Memory B cell (primary cell): ENCODE results near the gene CRTC3.
"Not testable (repeated sequence)": the region's sequence is repeated elsewhere in the genome, so short reads cannot be mapped to it uniquely, and the experiment has no call there.

Experiments
- ATAC-seq: fragments of 150-1000 bp; cut with Tn5 transposase; 2 replicates; pipeline ENCODE4 v1.10.0; 2021; ENCODE audit warnings: low read depth, mild to moderate bottlenecking, moderate library complexity
- DNase-seq, 2 donors: peaks; one replicate each; pipeline ENCODE4 v3.0.0; 2022; ENCODE audit warnings: low spot score in 2 of 2
- H3K27ac Mint-ChIP-seq: one replicate; pipeline ENCODE4 v1.8.0; 2022; ENCODE audit warnings: mild to moderate bottlenecking, moderate library complexity, mixed read lengths
- H3K27me3 Mint-ChIP-seq: one replicate; pipeline ENCODE4 v1.8.0; 2022; ENCODE audit warnings: mixed read lengths
- H3K36me3 Mint-ChIP-seq: one replicate; pipeline ENCODE4 v1.8.0; 2022; ENCODE audit warnings: mild to moderate bottlenecking, mixed read lengths
- H3K4me1 Mint-ChIP-seq: one replicate; pipeline ENCODE4 v1.8.0; 2022; ENCODE audit warnings: mixed read lengths
- H3K4me3 Mint-ChIP-seq: one replicate; pipeline ENCODE4 v1.8.0; 2022; ENCODE audit warnings: mild to moderate bottlenecking, moderate library complexity, mixed read lengths
- H3K9me3 Mint-ChIP-seq: one replicate; pipeline ENCODE4 v1.8.0; 2022; ENCODE audit warnings: mixed read lengths

The CRTC3 gene

GRCh38 chr15:90501898-90502297 lies 27.8 kb upstream of the CRTC3 start:
- H3K27ac Mint-ChIP-seq, result no peak overlapping the region
- no peak for ATAC-seq

GRCh38 chr15:90510781-90511180 lies 18.9 kb upstream of the CRTC3 start:
- H3K27ac Mint-ChIP-seq, ATAC-seq, H3K36me3 Mint-ChIP-seq, H3K4me1 Mint-ChIP-seq, H3K4me3 Mint-ChIP-seq, H3K27me3 Mint-ChIP-seq, H3K9me3 Mint-ChIP-seq, DNase-seq: not testable (repeated sequence)

More at GRCh38 chr15:90501898-90502297, 27.8 kb upstream of the CRTC3 start:
- Mint-ChIP-seq H3K4me1 (no peaks in the 10 kb centered on the region), H3K27me3 (no peaks in the 10 kb centered on the region), H3K9me3 (no peaks in the 10 kb centered on the region), H3K4me3 (no peak overlapping the region), H3K36me3 (peaks cover 21% of the 10 kb centered on the region)
- no peak for DNase-seq

DNA sequence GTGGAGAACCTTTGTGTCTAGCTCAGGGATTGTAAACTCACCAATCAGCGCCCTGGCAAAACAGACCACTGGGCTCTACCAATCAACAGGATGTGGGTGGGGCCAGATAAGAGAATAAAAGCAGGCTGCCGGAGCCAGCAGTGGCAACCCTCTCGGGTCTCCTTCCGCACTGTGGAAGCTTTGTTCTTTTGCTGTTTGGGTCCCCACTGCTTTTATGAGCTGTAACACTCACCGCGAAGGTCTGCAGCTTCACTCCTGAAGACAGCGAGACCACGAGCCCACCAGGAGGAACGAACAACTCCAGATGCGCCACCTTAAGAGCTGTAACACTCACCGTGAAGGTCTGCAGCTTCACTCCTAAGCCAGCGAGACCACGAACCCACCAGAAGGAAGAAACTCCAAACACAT lies 18.5 kb upstream of the CRTC3 start:
- not testable (repeated sequence) for H3K4me3 Mint-ChIP-seq, H3K9me3 Mint-ChIP-seq, H3K27me3 Mint-ChIP-seq, H3K27ac Mint-ChIP-seq, H3K36me3 Mint-ChIP-seq, DNase-seq, ATAC-seq, H3K4me1 Mint-ChIP-seq

GRCh38 chr15:90512276-90512675 lies 17.4 kb upstream of the CRTC3 start:
- Mint-ChIP-seq H3K9me3 (no peaks in the 10 kb centered on the region), H3K27ac (no peak overlapping the region), H3K27me3 (no peaks in the 10 kb centered on the region), H3K4me1 (peaks cover 3% of the 10 kb centered on the region), H3K4me3 (no peak overlapping the region), H3K36me3 (peaks cover under 1% of the 10 kb centered on the region)
- ATAC-seq, result no peak
- DNase-seq, result no peak

- H3K9me3 Mint-ChIP-seq, result no peaks in the 10 kb centered on the region
- no peak overlapping the region for H3K27ac Mint-ChIP-seq
- no peak overlapping the region for H3K4me3 Mint-ChIP-seq
- no peaks in the 10 kb centered on the region for H3K27me3 Mint-ChIP-seq
- ATAC-seq (no peak), DNase-seq (no peak)
- H3K36me3 Mint-ChIP-seq, result no peaks in the 10 kb centered on the region
- H3K4me1 Mint-ChIP-seq, result peaks cover 3% of the 10 kb centered on the region
Observed at GRCh38 chr15:90512981-90513380, 16.7 kb upstream of the CRTC3 start.

- no peak for DNase-seq
- Mint-ChIP-seq H3K4me3 (no peak overlapping the region), H3K27me3 (no peaks in the 10 kb centered on the region), H3K36me3 (no peaks in the 10 kb centered on the region), H3K27ac (no peak overlapping the region), H3K9me3 (no peaks in the 10 kb centered on the region), H3K4me1 (peaks cover 3% of the 10 kb centered on the region)
- no peak for ATAC-seq
Observed at GRCh38 chr15:90513448-90513847, 16.3 kb upstream of the CRTC3 start.

DNA sequence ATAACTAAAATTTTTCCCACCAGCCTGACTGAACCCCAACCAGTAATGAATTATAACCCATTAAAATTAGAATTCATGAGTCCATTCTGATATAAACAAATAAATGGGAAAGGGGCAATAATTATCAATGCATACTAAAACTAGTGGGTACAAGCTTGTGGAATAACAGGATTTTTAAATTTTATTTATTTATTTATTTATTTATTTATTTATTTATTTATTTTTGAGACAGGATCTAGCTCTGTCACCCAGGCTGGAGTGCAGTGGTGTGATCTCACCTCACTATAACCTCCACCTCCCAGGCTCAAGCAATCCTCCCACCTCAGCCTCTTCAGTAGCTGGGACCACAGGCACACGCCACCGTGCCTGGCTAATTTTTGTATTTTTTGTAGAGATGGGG lies 15.8 kb upstream of the CRTC3 start:
- not testable (repeated sequence) for H3K27ac Mint-ChIP-seq, H3K4me3 Mint-ChIP-seq, DNase-seq

DNA sequence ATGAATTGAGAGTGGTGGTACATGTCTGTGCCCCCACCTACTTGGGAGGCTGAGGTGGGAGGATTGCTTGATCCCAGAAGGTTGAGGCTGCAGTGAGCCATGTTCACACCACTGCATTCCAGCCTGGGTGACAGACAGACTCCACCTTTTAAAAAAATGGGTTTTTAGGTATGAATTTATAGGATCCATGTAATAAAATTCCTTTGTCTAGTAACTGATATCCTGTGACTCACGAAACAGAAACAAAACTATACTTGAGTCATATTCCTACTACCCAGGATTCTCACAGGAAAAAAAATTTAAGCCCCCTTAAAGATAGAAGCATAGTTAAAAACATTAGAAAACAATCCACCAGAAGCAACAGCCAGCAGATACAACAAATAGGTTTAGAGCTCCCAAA lies 10.0 kb upstream of the CRTC3 start:
- no peak overlapping the region for H3K4me3 Mint-ChIP-seq
- no peaks in the 10 kb centered on the region for H3K27me3 Mint-ChIP-seq
- DNase-seq (no peak), ATAC-seq (no peak)
- no peaks in the 10 kb centered on the region for H3K36me3 Mint-ChIP-seq
- no peak overlapping the region for H3K27ac Mint-ChIP-seq
- peaks cover 3% of the 10 kb centered on the region for H3K4me1 Mint-ChIP-seq
- no peaks in the 10 kb centered on the region for H3K9me3 Mint-ChIP-seq

More for the DNA sequence above, 15.8 kb upstream of the CRTC3 start:
- H3K9me3 Mint-ChIP-seq, H3K4me1 Mint-ChIP-seq, H3K27me3 Mint-ChIP-seq, ATAC-seq, H3K36me3 Mint-ChIP-seq: not testable (repeated sequence)

- no peak for DNase-seq
- Mint-ChIP-seq H3K4me3 (no peak overlapping the region), H3K9me3 (no peaks in the 10 kb centered on the region), H3K36me3 (no peaks in the 10 kb centered on the region), H3K27me3 (no peaks in the 10 kb centered on the region), H3K4me1 (peaks cover 3% of the 10 kb centered on the region), H3K27ac (no peak overlapping the region)
- no peak for ATAC-seq
Observed at GRCh38 chr15:90520365-90520764, 9.4 kb upstream of the CRTC3 start.

GRCh38 chr15:90523373-90523772 lies 6.3 kb upstream of the CRTC3 start:
- H3K9me3 Mint-ChIP-seq, result no peaks in the 10 kb centered on the region
- H3K27me3 Mint-ChIP-seq, result no peaks in the 10 kb centered on the region
- no peak overlapping the region for H3K27ac Mint-ChIP-seq
- H3K4me1 Mint-ChIP-seq, result no peaks in the 10 kb centered on the region
- ATAC-seq, result no peak
- H3K4me3 Mint-ChIP-seq, result no peak overlapping the region
- no peaks in the 10 kb centered on the region for H3K36me3 Mint-ChIP-seq
- DNase-seq, result no peak

DNA sequence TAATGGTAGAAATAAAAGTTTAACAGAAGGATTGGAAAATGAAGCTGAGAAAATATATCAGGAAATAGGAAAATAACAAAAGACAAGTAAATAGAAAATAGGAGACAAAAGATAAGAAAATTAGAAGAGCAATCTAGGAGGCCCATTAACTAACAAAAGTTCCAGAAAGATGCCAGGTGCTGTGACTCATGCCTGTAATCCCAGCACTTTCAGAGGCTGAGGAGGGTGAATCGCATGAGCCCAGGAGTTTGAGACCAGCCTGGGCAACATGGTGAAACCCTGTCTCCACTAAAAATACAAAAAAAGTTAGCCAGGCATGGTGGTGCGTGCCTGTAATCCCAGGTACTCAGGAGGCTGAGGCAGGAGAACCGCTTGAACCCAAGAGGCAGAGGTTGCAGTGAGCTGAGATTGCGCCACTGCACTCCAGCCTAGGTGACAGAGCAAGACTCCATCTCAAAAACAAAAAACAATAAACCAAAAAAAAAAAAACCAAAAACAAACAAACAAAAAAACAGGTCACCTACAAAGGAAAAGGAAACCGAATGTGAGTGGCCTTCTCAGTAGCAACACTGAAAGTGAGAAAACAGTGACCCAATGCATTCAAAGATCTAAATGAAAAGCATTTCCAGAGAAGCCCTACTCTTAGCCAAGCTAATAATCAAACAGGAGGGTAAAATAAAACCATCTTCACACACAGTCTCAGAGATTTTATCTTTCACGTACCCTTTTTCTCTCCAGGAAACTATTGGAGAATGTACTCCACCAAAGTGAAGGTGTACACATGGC lies 5.5 kb upstream of the CRTC3 start:
- H3K27ac Mint-ChIP-seq, ATAC-seq, H3K4me3 Mint-ChIP-seq, H3K36me3 Mint-ChIP-seq, H3K27me3 Mint-ChIP-seq, DNase-seq, H3K9me3 Mint-ChIP-seq, H3K4me1 Mint-ChIP-seq: not testable (repeated sequence)

DNA sequence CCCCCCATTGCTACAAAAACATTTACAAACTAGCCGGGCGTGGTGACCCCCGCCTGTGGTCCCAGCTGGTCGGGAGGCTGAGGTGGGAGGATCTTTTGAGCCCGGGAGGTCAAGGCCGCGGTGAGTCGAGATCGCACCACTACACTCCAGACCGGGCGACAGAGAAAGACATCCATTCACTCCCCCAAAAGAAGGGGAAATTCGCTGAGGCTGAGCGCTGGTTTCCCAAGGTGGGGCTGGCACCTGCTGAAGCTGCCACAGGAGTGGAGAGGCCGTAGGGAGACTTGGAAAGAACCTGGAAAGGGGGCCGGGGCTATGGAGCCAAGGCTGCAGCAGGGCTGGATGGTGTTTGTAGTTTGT lies 732 bp upstream of the CRTC3 start:
- Mint-ChIP-seq H3K27ac (peak overlapping the region; percentile 78), H3K4me1 (peaks cover 22% of the 10 kb centered on the region), H3K9me3 (no peaks in the 10 kb centered on the region), H3K27me3 (no peaks in the 10 kb centered on the region), H3K4me3 (peak overlapping the region; percentile 89), H3K36me3 (peaks cover 4% of the 10 kb centered on the region)
- DNase-seq (no peak), ATAC-seq (no peak)

- peak overlapping the region; percentile 78 for H3K27ac Mint-ChIP-seq
- peaks cover 4% of the 10 kb centered on the region for H3K36me3 Mint-ChIP-seq
- H3K27me3 Mint-ChIP-seq, result no peaks in the 10 kb centered on the region
- peak overlapping the region; percentile 90 for H3K4me3 Mint-ChIP-seq
- ATAC-seq (peak; percentile 46), DNase-seq (peak; percentile 32 to 61)
- no peaks in the 10 kb centered on the region for H3K9me3 Mint-ChIP-seq
- H3K4me1 Mint-ChIP-seq, result peaks cover 30% of the 10 kb centered on the region
Observed at GRCh38 chr15:90530250-90531051, 728 bp downstream of the CRTC3 start.

DNA sequence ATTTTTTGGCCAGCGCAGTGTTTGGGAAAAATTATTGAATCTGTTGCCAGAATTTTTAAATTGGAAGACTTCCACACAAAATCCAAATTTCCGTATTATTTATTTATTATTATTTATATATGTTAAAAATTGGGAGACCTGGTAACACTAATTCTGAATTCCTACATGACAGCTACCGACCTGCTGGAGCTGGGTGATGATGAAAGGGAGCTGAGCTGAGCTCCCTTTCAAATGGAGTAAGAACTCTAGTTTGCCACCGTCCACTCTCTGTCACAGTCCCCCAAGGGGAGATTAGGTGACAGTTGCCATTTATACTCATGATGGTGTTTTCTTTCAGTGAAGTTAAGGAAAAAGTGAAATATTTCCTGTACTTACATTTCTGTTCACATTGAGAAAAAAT lies 1.4 kb downstream of the CRTC3 start:
- no peaks in the 10 kb centered on the region for H3K27me3 Mint-ChIP-seq
- ATAC-seq, result no peak
- no peak for DNase-seq
- H3K9me3 Mint-ChIP-seq, result no peaks in the 10 kb centered on the region
- H3K4me3 Mint-ChIP-seq, result peak overlapping the region; percentile 90
- peaks cover 35% of the 10 kb centered on the region for H3K4me1 Mint-ChIP-seq
- H3K36me3 Mint-ChIP-seq, result peaks cover 4% of the 10 kb centered on the region
- H3K27ac Mint-ChIP-seq, result peak overlapping the region; percentile 78
